IPS-15b (cell line): Measurements from ENCODE around the gene NT5DC2.

Experiments used
- H3K27me3 ChIP-seq: one replicate; pipeline ENCODE4 v1.6.1; 2013; ENCODE audit warnings: low read length; ENCODE audit not compliant: control insufficient read depth, insufficient read depth
- H3K36me3 ChIP-seq: one replicate; pipeline ENCODE4 v1.6.1; 2013; ENCODE audit warnings: low read length; ENCODE audit not compliant: control insufficient read depth, insufficient read depth
- H3K4me1 ChIP-seq: one replicate; pipeline ENCODE4 v1.6.1; 2013; ENCODE audit warnings: mild to moderate bottlenecking, low read length; ENCODE audit not compliant: control insufficient read depth, insufficient read depth
- H3K4me3 ChIP-seq: one replicate; pipeline ENCODE4 v1.5.1; 2013; ENCODE audit warnings: low read depth, low read length
- H3K9ac ChIP-seq: one replicate; pipeline ENCODE4 v1.6.1; 2013; ENCODE audit warnings: low read depth, mild to moderate bottlenecking, low read length
- H3K9me3 ChIP-seq: one replicate; pipeline ENCODE4 v1.6.1; 2013; ENCODE audit warnings: mild to moderate bottlenecking, low read length; ENCODE audit not compliant: control insufficient read depth, insufficient read depth

Gene NT5DC2

GRCh38 chr3:52498137-52499054 is 35.3 kb downstream of the NT5DC2 start:
- Histone ChIP-seq H3K9ac (no peak overlapping the region), H3K9me3 (no peaks in the 10 kb centered on the region), H3K27me3 (no peaks in the 10 kb centered on the region), H3K4me1 (no peaks in the 10 kb centered on the region), H3K4me3 (no peak overlapping the region), H3K36me3 (peaks cover under 1% of the 10 kb centered on the region)

GRCh38 chr3:52495777-52496602 is 37.7 kb downstream of the NT5DC2 start:
- no peak overlapping the region for H3K9ac ChIP-seq
- H3K4me3 ChIP-seq, result no peak overlapping the region
- H3K9me3 ChIP-seq, result no peaks in the 10 kb centered on the region
- no peaks in the 10 kb centered on the region for H3K4me1 ChIP-seq
- H3K27me3 ChIP-seq, result no peaks in the 10 kb centered on the region
- H3K36me3 ChIP-seq, result peaks cover 22% of the 10 kb centered on the region

GRCh38 chr3:52494886-52495495 is 38.7 kb downstream of the NT5DC2 start, which contains the start of gene STAB1:
TSS of gene STAB1 (plus strand) at chr3:52495338. CDS start at chr3:52495414, 76 bp downstream.
- H3K4me3 ChIP-seq, result no peak within 1 kb of the TSS
- no peaks in the 10 kb centered on the region for H3K27me3 ChIP-seq
- no peak within 1 kb of the TSS for H3K9ac ChIP-seq
- H3K4me1 ChIP-seq, result no peaks in the 10 kb centered on the region
- no peaks in the 10 kb centered on the region for H3K9me3 ChIP-seq
- peaks cover 32% of the 10 kb centered on the region for H3K36me3 ChIP-seq

GRCh38 chr3:52494445-52494844 is 39.2 kb downstream of the NT5DC2 start:
- H3K4me3 ChIP-seq, result no peak overlapping the region
- H3K9me3 ChIP-seq, result no peaks in the 10 kb centered on the region
- H3K9ac ChIP-seq, result no peak overlapping the region
- peaks cover 37% of the 10 kb centered on the region for H3K36me3 ChIP-seq
- H3K4me1 ChIP-seq, result no peaks in the 10 kb centered on the region
- no peaks in the 10 kb centered on the region for H3K27me3 ChIP-seq

- Histone ChIP-seq H3K4me1 (no peaks in the 10 kb centered on the region), H3K9ac (no peak overlapping the region), H3K36me3 (peaks cover 46% of the 10 kb centered on the region), H3K27me3 (no peaks in the 10 kb centered on the region), H3K4me3 (no peak overlapping the region), H3K9me3 (no peaks in the 10 kb centered on the region)
Observed at GRCh38 chr3:52493232-52494017, 40.2 kb downstream of the NT5DC2 start.

GRCh38 chr3:52492059-52492458 is 41.6 kb downstream of the NT5DC2 start:
- no peak overlapping the region for H3K4me3 ChIP-seq
- H3K27me3 ChIP-seq, result no peaks in the 10 kb centered on the region
- H3K9ac ChIP-seq, result no peak overlapping the region
- H3K4me1 ChIP-seq, result no peaks in the 10 kb centered on the region
- peaks cover 60% of the 10 kb centered on the region for H3K36me3 ChIP-seq
- H3K9me3 ChIP-seq, result no peaks in the 10 kb centered on the region

GRCh38 chr3:52490939-52491526 is 42.6 kb downstream of the NT5DC2 start:
- peaks cover 68% of the 10 kb centered on the region for H3K36me3 ChIP-seq
- H3K9ac ChIP-seq, result no peak overlapping the region
- no peak overlapping the region for H3K4me3 ChIP-seq
- no peaks in the 10 kb centered on the region for H3K4me1 ChIP-seq
- no peaks in the 10 kb centered on the region for H3K27me3 ChIP-seq
- no peaks in the 10 kb centered on the region for H3K9me3 ChIP-seq

- Histone ChIP-seq H3K4me3 (no peak overlapping the region), H3K9me3 (no peaks in the 10 kb centered on the region), H3K9ac (no peak overlapping the region), H3K4me1 (no peaks in the 10 kb centered on the region), H3K27me3 (no peaks in the 10 kb centered on the region), H3K36me3 (peaks cover 72% of the 10 kb centered on the region)
Observed at GRCh38 chr3:52490035-52490938, 43.4 kb downstream of the NT5DC2 start.

GRCh38 chr3:52489453-52489852 is 44.2 kb downstream of the NT5DC2 start:
- H3K4me1 ChIP-seq, result no peaks in the 10 kb centered on the region
- peaks cover 74% of the 10 kb centered on the region for H3K36me3 ChIP-seq
- H3K4me3 ChIP-seq, result no peak overlapping the region
- no peaks in the 10 kb centered on the region for H3K9me3 ChIP-seq
- no peaks in the 10 kb centered on the region for H3K27me3 ChIP-seq
- H3K9ac ChIP-seq, result no peak overlapping the region

GRCh38 chr3:52488746-52489145 is 44.9 kb downstream of the NT5DC2 start:
- peaks cover 74% of the 10 kb centered on the region for H3K36me3 ChIP-seq
- no peaks in the 10 kb centered on the region for H3K9me3 ChIP-seq
- no peak overlapping the region for H3K4me3 ChIP-seq
- H3K9ac ChIP-seq, result no peak overlapping the region
- H3K27me3 ChIP-seq, result no peaks in the 10 kb centered on the region
- H3K4me1 ChIP-seq, result no peaks in the 10 kb centered on the region
